Measurements from ENCODE around the gene RPP25L. TPM values are rescaled to one million over a fixed set of nuclear protein-coding genes. Genes with fewer than 3 reads are reported as not detected.

RPP25L gene
- total and polyA plus RNA-seq, 2 of the 4 experiments (the other 2 are of a cell fraction): 20.4 to 26.3 TPM

- Histone ChIP-seq H3K4ac (ENCODE audit: low read depth, low read length) (no peak overlapping the region), H2BK20ac (ENCODE audit: low read depth, low read length) (no peak overlapping the region), H2BK5ac (ENCODE audit: low read depth, low read length, poor library complexity, severe bottlenecking) (no peak overlapping the region), H3K79me1 (ENCODE audit: low read depth in 1 of 2, low read length in 2 of 2) (no peaks in the 10 kb centered on the region), H4K8ac (ENCODE audit: low read depth in 2 of 2, low read length in 2 of 2) (no peak overlapping the region), H3K9ac (ENCODE audit: low read depth, low read length) (no peak overlapping the region), H3K4me3 (ENCODE audit: insufficient read depth, low read depth, low read length) (no peak overlapping the region), H2BK15ac (ENCODE audit: low read depth, low read length) (no peak overlapping the region), H4K5ac (ENCODE audit: low read depth, low read length) (no peak overlapping the region), H3K18ac (ENCODE audit: low read depth, low read length) (no peak overlapping the region), H3K27me3 (ENCODE audit: control insufficient read depth, insufficient read depth, low read length) (peaks cover 58% of the 10 kb centered on the region), H4K20me1 (ENCODE audit: insufficient read depth, low read length) (peaks cover 5% of the 10 kb centered on the region; the same call in 1 of the 2 replicates), H4K91ac (ENCODE audit: insufficient read depth, low read depth, low read length) (no peak overlapping the region), H2AK9ac (replicated peaks; ENCODE audit: low read depth, low read length, poor library complexity) (no peak overlapping the region), H3K36me3 (ENCODE audit: control insufficient read depth, insufficient read depth, low read length) (no peaks in the 10 kb centered on the region), H3K14ac (replicated peaks; ENCODE audit: low read depth, low read length) (no peak overlapping the region), H3K9me3 (ENCODE audit: control insufficient read depth, insufficient read depth, low read length) (no peaks in the 10 kb centered on the region), H2BK120ac (ENCODE audit: low read depth, low read length) (no peak overlapping the region), H3K56ac (ENCODE audit: extremely low read depth, insufficient read depth, low read length) (no peak overlapping the region), H3K4me1 (ENCODE audit: control insufficient read depth, insufficient read depth, low read length) (no peaks in the 10 kb centered on the region), H2AK5ac (ENCODE audit: low read depth, low read length) (no peak overlapping the region), H3K4me2 (ENCODE audit: low read depth, low read length) (no peak overlapping the region), H3K9me1 (ENCODE audit: insufficient read depth, low read length) (no peaks in the 10 kb centered on the region), H3K23ac (ENCODE audit: low read depth, low read length) (no peak overlapping the region), H3K27ac (ENCODE audit: insufficient read depth, low read length) (no peak overlapping the region), H2AFZ (replicated peaks; ENCODE audit: low read length, poor library complexity) (no peak overlapping the region)
- in situ Hi-C loops (cut with MboI; ENCODE audit: low sequenced_read_pairs) (loop anchor here (5.0 kb wide), 1 partner anchor 47 kb away; no protein-coding TSS in a partner anchor), intact Hi-C loops (cut with micrococcal nuclease) (no loop called here), dilution Hi-C loops (cut with HindIII; ENCODE audit: low sequenced_read_pairs, unreplicated experiment) (no loop called here)
- DNase-seq (no peak), ATAC-seq (ENCODE audit: low read depth) (no peak)
- CTCF ChIA-PET: interaction anchor here (2.4 kb wide), 1 partner anchor 52 kb away, joined by 9 read pairs; no protein-coding TSS in a partner anchor
- TF ChIP-seq SMC3 (IDR thresholded peaks at IDR 0.05; ENCODE audit: low read depth, low read length) (no peak), CHD1 (IDR thresholded peaks at IDR 0.05; ENCODE audit: low read depth, low read length) (no peak), RCOR1 (IDR thresholded peaks at IDR 0.05; ENCODE audit: insufficient replicate concordance, low read length) (no peak), NFE2L2 (IDR thresholded peaks at IDR 0.05; ENCODE audit: low read depth, low read length) (no peak)
- WGBS, 2 experiments (ENCODE audit: extremely low coverage in 2 of 2, insufficient read length in 1 of 2): no CpG with 5 or more reads among the region's 1 CpG
- no TSS peak for BruUV-seq (replicated peaks)
- POLR2A ChIA-PET (ENCODE audit: unreplicated experiment): no interaction called here
Observed at GRCh38 chr9:34599546-34599945, 12.4 kb downstream of the RPP25L start.

Measured in IMR-90 (cell line).